Astrocyte of the cerebellum (primary cell): ENCODE data around the gene RAB5IF.
"Not testable (repeated sequence)": the region's sequence is repeated elsewhere in the genome, so short reads cannot be mapped to it uniquely, and the experiment has no call there.

Experiments
- DNase-seq: peaks from one replicate; pipeline ENCODE4 v3.0.0-alpha.2; 2011; ENCODE audit warnings: low read depth
- H3K4me3 ChIP-seq: 2 replicates; pipeline ENCODE4 v1.5.1; 2011; ENCODE audit warnings: mild to moderate bottlenecking, low read depth, low read length, moderate library complexity
- CTCF ChIP-seq: IDR thresholded peaks from 2 replicates; pipeline ENCODE4 v1.5.1; 2012; ENCODE audit warnings: low read length, low read depth, moderate library complexity, mild to moderate bottlenecking; ENCODE audit errors: missing control alignments
- in situ Hi-C: cut with HindIII; loops from 2 replicates; pipeline ENCODE4 v1.10.0; 2017; ENCODE audit warnings: low sequenced_read_pairs

RAB5IF gene

GRCh38 chr20:36629719-36630681 lies 24.4 kb downstream of the RAB5IF start:
- no peak for TF ChIP-seq CTCF
- DNase-seq: no peak
- in situ Hi-C loops: no loop called here
- H3K4me3 ChIP-seq: no peak overlapping the region

GRCh38 chr20:36631646-36632045 lies 26.1 kb downstream of the RAB5IF start:
- no peak overlapping the region for H3K4me3 ChIP-seq
- no peak for DNase-seq
- in situ Hi-C loops: no loop called here
- TF ChIP-seq CTCF: no peak

- in situ Hi-C loops: no loop called here
- no peak for TF ChIP-seq CTCF
- DNase-seq: no peak
- no peak overlapping the region for H3K4me3 ChIP-seq
Measured at GRCh38 chr20:36632147-36632486, 26.5 kb downstream of the RAB5IF start.

GRCh38 chr20:36632487-36633284 lies 27.1 kb downstream of the RAB5IF start:
- in situ Hi-C loops: no loop called here

GRCh38 chr20:36633285-36633772 lies 27.8 kb downstream of the RAB5IF start:
- no peak for DNase-seq
- H3K4me3 ChIP-seq: no peak overlapping the region
- TF ChIP-seq CTCF: no peak
- in situ Hi-C loops: no loop called here

More at GRCh38 chr20:36632487-36633284, 27.1 kb downstream of the RAB5IF start:
- DNase-seq: no peak
- no peak for TF ChIP-seq CTCF
- no peak overlapping the region for H3K4me3 ChIP-seq

GRCh38 chr20:36634342-36634741 lies 28.8 kb downstream of the RAB5IF start:
- TF ChIP-seq CTCF: no peak
- no peak overlapping the region for H3K4me3 ChIP-seq
- in situ Hi-C loops: no loop called here
- DNase-seq: no peak

- H3K4me3 ChIP-seq, DNase-seq, in situ Hi-C loops: not testable (repeated sequence)
Measured at GRCh38 chr20:36638876-36639400, 33.4 kb downstream of the RAB5IF start.
